ENCODE results near the gene CDR2L. TPM values are rescaled to one million over a fixed set of nuclear protein-coding genes. Genes with fewer than 3 reads are reported as not detected.

The CDR2L gene
- total RNA-seq, 1 experiment from 2014 or later, result 3.4 TPM

- no peak for DNase-seq (ENCODE audit: unreplicated experiment)
- no TSS peak for BruUV-seq (replicated peaks)
- peaks cover 2% of the 10 kb centered on the region for H3K4me1 Mint-ChIP-seq (ENCODE audit: insufficient read depth, unreplicated experiment)
- H3K27ac Mint-ChIP-seq (ENCODE audit: low read depth, unreplicated experiment), result no peak overlapping the region
- TF ChIP-seq CTCF (IDR thresholded peaks at IDR 0.05; ENCODE audit: unreplicated experiment), result no peak
- no peaks in the 10 kb centered on the region for H3K27me3 Mint-ChIP-seq (ENCODE audit: insufficient read depth, unreplicated experiment)
- POLR2A ChIA-PET, result interaction anchor here (1.2 to 6.2 kb wide), 2 partner anchors 12 to 14 kb away, joined by 3 to 27 read pairs; partner anchors contain the start of gene MRPL58
- no peaks in the 10 kb centered on the region for H3K9me3 Mint-ChIP-seq (ENCODE audit: unreplicated experiment)
- intact Hi-C loops (cut with micrococcal nuclease), result no loop called here
- H3K36me3 Mint-ChIP-seq (ENCODE audit: insufficient read depth, unreplicated experiment), result peaks cover 16% of the 10 kb centered on the region
- CTCF ChIA-PET, result interaction anchor here (0.6 to 1.8 kb wide), 4 partner anchors 10 to 327 kb away, joined by 3 to 6 read pairs (median 4); no protein-coding TSS in a partner anchor
- H3K4me3 Mint-ChIP-seq (ENCODE audit: unreplicated experiment), result no peak overlapping the region
Measured at GRCh38 chr17:74998783-74999182, 11.4 kb downstream of the CDR2L start.

- CTCF ChIA-PET, result interaction anchor here (0.6 to 1.8 kb wide), 4 partner anchors 11 to 336 kb away, joined by 3 to 6 read pairs (median 4); no protein-coding TSS in a partner anchor
- no peaks in the 10 kb centered on the region for H3K4me1 Mint-ChIP-seq (ENCODE audit: insufficient read depth, unreplicated experiment)
- no peaks in the 10 kb centered on the region for H3K27me3 Mint-ChIP-seq (ENCODE audit: insufficient read depth, unreplicated experiment)
- TF ChIP-seq CTCF (IDR thresholded peaks at IDR 0.05; ENCODE audit: unreplicated experiment), result no peak
- no peak overlapping the region for H3K27ac Mint-ChIP-seq (ENCODE audit: low read depth, unreplicated experiment)
- POLR2A ChIA-PET, result interaction anchor here (1.2 to 6.2 kb wide), 2 partner anchors 11 to 13 kb away, joined by 3 to 27 read pairs; partner anchors contain the start of gene MRPL58
- H3K4me3 Mint-ChIP-seq (ENCODE audit: unreplicated experiment), result no peak overlapping the region
- intact Hi-C loops (cut with micrococcal nuclease), result no loop called here
- H3K9me3 Mint-ChIP-seq (ENCODE audit: unreplicated experiment), result no peaks in the 10 kb centered on the region
- H3K36me3 Mint-ChIP-seq (ENCODE audit: insufficient read depth, unreplicated experiment), result peaks cover 16% of the 10 kb centered on the region
- no peak for DNase-seq (ENCODE audit: unreplicated experiment)
- BruUV-seq (replicated peaks), result no TSS peak
Measured at GRCh38 chr17:74999523-74999922, 12.1 kb downstream of the CDR2L start.

GRCh38 chr17:75001915-75002843, 14.7 kb downstream of the CDR2L start:
- no peak overlapping the region for H3K4me3 Mint-ChIP-seq (ENCODE audit: unreplicated experiment)
- no peaks in the 10 kb centered on the region for H3K9me3 Mint-ChIP-seq (ENCODE audit: unreplicated experiment)
- no peak for TF ChIP-seq CTCF (IDR thresholded peaks at IDR 0.05; ENCODE audit: unreplicated experiment)
- intact Hi-C loops (cut with micrococcal nuclease), result no loop called here
- no peaks in the 10 kb centered on the region for H3K27me3 Mint-ChIP-seq (ENCODE audit: insufficient read depth, unreplicated experiment)
- peaks cover 16% of the 10 kb centered on the region for H3K36me3 Mint-ChIP-seq (ENCODE audit: insufficient read depth, unreplicated experiment)
- BruUV-seq (replicated peaks), result no TSS peak
- no peaks in the 10 kb centered on the region for H3K4me1 Mint-ChIP-seq (ENCODE audit: insufficient read depth, unreplicated experiment)
- no peak for DNase-seq (ENCODE audit: unreplicated experiment)
- H3K27ac Mint-ChIP-seq (ENCODE audit: low read depth, unreplicated experiment), result no peak overlapping the region
- CTCF ChIA-PET, result interaction anchor here (1.0 kb wide), 1 partner anchor 14 kb away, joined by 4 read pairs; no protein-coding TSS in a partner anchor
- POLR2A ChIA-PET, result interaction anchor here (2.3 to 6.2 kb wide), 2 partner anchors 11 to 14 kb away, joined by 8 to 27 read pairs; partner anchors contain the start of genes CDR2L and MRPL58
